Testis (tissue), 2 donors: ENCODE results near the gene PLCZ1.

Source experiments
- CTCF ChIP-seq, 3 experiments: fragments of 450-650 bp in 2 of 3; fragments of 200-600 bp in 1 of 3; sonication (generic) in 1 of 3; IDR thresholded peaks; one replicate each; pipeline ENCODE4 v1.5.1; 2016 to 2019; ENCODE audit warnings: antibody characterized with exemption in 3 of 3, mild to moderate bottlenecking in 2 of 3, moderate library complexity in 1 of 3
- POLR2A ChIP-seq: fragments of 450-650 bp; IDR thresholded peaks from one replicate; pipeline ENCODE4 v1.6.1; 2017; ENCODE audit warnings: antibody characterized with exemption, mild to moderate bottlenecking, moderate library complexity

GRCh38 chr12:18646286-18646890, 91.4 kb downstream of the PLCZ1 start:
- TF ChIP-seq CTCF (IDR thresholded peaks at IDR 0.05) (no peak), POLR2A (no peak)
